ENCODE data around the gene TMEM94.

The TMEM94 gene

DNA sequence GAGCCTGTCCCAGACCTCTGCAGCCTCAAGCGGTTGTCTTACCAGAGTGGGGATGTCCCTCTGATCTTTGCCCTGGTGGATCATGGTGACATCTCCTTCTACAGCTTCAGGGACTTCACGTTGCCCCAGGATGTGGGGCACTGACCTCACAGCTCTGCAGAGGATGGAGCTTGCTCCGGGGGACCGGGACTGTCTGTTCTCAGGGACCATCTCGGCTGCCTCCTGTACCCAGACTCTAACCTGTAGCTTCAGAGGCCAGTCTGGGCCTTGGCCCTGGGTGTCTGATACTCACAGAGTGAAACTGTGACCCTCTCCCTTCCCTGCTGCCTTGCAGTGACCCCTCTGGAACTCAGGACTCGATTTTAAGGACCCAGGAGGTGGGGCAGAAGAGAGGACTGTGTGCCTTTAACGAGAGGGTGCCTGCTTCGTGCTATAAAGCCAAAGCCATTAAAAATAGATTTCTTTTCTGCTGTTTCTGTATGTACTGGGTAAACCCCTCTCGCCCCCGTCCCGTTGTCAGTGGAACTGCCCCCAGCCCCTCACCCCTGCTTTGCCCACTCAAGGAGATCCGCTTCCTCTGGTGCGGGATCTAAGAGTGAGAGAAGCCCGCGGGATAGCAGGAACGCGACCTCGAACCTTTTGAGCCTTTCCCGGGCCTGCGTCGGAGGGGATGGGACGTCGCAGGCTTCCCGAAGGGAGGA lies 68.0 kb downstream of the TMEM94 start:
- no peak for TF ChIP-seq FOXP2 (optimal IDR thresholded peaks at IDR 0.05; ENCODE audit: control extremely low read depth, extremely low read length, insufficient read depth)
- no peak for TF ChIP-seq EZH2 (IDR thresholded peaks at IDR 0.05)
- TF ChIP-seq POLR2AphosphoS5 (IDR thresholded peaks at IDR 0.05; ENCODE audit: borderline replicate concordance, low read depth, low read length) = no peak
- peak overlapping the region; percentile 93 for H3K4me3 ChIP-seq
- H3K27ac ChIP-seq = no peak overlapping the region
- no peaks in the 10 kb centered on the region for H3K36me3 ChIP-seq (ENCODE audit: insufficient read depth, low read length)
- no peak overlapping the region for H3K9ac ChIP-seq (ENCODE audit: insufficient read length)
- no peak for DNase-seq (ENCODE audit: low read depth, low spot score)
- H3K9me3 ChIP-seq (ENCODE audit: low read depth, low read length) = no peaks in the 10 kb centered on the region

DNA sequence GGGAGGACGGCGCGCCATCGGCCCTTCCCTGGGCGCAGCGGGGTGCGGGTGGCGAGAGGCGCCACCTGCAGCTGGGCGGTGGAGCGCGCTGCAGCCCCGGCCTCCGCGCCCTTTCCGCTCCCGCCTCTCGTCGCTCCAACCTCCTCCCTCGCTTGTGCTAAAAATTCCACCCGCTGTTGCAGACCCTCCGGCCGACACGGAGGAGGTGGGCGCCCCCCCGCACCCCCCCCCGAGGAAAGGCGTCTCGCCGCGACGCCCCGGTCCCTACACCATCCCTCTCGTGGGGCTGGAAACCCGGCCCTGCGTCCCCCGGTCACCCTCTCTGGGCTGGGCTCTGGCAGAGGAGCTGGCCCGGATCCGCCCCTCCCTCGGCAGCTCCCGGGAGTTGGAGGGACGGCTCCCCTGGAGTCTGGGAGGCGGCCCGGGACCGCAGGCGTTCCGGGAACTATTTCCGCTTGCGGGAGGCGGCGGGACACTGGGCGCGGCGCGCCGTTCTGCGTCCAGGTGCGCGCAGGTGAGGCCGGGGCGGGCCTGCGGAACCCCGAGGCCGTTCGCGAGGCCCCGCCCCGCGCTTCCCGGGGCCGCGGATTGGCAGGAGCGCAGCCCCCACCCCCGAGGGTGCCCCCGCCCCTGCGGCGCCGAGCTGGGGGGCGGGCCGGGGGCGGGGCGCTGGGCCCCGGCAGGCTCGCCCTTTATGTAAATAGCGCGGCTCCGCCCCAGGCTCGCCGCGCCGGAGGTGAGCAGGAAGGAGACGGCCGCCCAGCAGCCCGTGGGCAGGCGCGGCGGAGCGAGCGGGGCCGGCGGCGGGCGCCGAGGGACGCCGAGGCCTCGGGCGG lies 68.8 kb downstream of the TMEM94 start, which contains the start of gene LLGL2:
LLGL2 (plus strand) TSS at position 728 of the 836 bp plus-strand sequence. CDS start 17,730 bp downstream, outside the sequence.
- no peak for DNase-seq (ENCODE audit: low read depth, low spot score)
- H3K27ac ChIP-seq = no peak within 1 kb of the TSS
- no peaks in the 10 kb centered on the region for H3K9me3 ChIP-seq (ENCODE audit: low read depth, low read length)
- H3K36me3 ChIP-seq (ENCODE audit: insufficient read depth, low read length) = no peaks in the 10 kb centered on the region
- peak within 1 kb of the TSS; percentile 93 for H3K4me3 ChIP-seq
- TF ChIP-seq FOXP2 (optimal IDR thresholded peaks at IDR 0.05; ENCODE audit: control extremely low read depth, extremely low read length, insufficient read depth) = no peak
- no peak for TF ChIP-seq EZH2 (IDR thresholded peaks at IDR 0.05)
- no peak for TF ChIP-seq POLR2AphosphoS5 (IDR thresholded peaks at IDR 0.05; ENCODE audit: borderline replicate concordance, low read depth, low read length)
- H3K9ac ChIP-seq (ENCODE audit: insufficient read length) = no peak within 1 kb of the TSS

DNA sequence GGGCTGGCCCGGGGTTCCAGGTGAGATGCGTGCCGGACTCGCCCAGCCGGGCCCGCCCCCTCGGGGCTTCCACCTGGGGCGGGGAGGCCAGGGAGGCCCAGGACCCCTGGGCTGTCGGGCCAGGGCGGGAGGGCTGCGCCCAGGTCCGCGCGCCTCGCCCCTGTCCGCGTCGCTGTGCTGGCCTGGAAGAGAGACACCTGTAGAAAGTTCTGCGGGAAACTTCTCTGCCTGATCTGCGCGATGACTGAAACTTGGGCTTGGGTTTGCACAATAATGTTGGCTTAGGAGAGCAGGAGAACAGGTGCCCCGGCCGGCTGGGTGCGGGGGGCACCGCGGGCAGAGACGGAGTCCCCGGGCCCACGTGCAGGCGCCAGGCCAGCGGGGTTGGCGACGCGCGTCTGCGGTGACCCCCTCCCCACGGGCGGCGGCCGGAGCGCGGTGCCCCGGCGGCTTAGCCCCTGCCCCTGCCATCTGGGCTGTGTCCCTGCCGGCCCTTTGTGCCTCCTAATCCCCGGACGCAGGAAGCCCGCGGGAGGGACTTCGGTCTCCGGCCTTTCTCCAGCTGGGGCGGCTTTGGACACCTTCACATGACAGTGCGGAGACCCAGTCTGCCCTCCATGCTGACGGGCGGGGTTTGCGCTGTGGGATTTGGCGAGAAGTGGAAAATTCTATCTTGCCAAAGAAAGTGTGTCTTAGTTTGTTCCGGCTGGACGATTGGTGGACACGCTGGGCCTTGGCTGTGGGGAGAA lies 69.5 kb downstream of the TMEM94 start:
- no peak overlapping the region for H3K9ac ChIP-seq (ENCODE audit: insufficient read length)
- TF ChIP-seq FOXP2 (optimal IDR thresholded peaks at IDR 0.05; ENCODE audit: control extremely low read depth, extremely low read length, insufficient read depth) (no peak), POLR2AphosphoS5 (IDR thresholded peaks at IDR 0.05; ENCODE audit: borderline replicate concordance, low read depth, low read length) (no peak), EZH2 (IDR thresholded peaks at IDR 0.05) (no peak)
- no peak for DNase-seq (ENCODE audit: low read depth, low spot score)
- H3K4me3 ChIP-seq = peak overlapping the region; percentile 79
- no peaks in the 10 kb centered on the region for H3K36me3 ChIP-seq (ENCODE audit: insufficient read depth, low read length)
- no peak overlapping the region for H3K27ac ChIP-seq
- H3K9me3 ChIP-seq (ENCODE audit: low read depth, low read length) = no peaks in the 10 kb centered on the region

DNA sequence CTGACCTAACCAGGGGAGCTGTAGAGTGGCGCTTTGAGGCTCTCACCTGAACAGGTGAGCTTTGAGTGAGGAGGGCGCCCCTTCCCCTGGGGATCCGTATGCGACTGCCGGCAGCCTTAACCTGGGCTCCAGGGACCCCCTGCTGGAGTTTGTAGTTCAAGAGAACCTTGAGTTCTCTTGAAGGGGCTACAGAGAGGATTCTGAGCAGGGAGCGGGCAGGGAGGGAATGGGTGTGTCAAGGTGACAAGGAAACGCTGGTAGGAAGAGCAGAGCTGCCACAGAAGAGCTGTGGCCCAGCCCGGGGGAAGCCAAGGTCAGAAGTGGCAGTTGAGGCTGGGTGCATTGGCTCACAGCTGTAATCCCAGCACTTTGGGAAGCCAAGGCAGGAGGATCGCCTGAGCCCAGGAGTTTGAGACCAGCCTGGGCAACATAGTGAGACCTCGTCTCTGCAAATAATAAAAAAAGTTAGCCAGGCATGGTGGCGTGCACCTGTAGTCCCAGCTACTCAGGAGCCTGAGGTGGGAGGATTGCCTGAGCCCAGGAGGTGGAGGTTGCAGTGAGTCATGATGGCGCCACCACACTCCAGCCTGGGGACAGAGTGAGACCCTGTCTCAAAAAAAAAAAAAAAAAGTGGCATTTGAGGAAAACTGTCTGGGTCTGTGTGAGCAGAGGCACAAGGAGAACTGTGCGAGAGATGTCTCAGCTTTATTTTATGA lies 70.3 kb downstream of the TMEM94 start:
- Histone ChIP-seq H3K4me3 (no peak overlapping the region; the same call in 1 of the 2 replicates), H3K9ac (ENCODE audit: insufficient read length) (no peak overlapping the region), H3K36me3 (ENCODE audit: insufficient read depth, low read length) (no peaks in the 10 kb centered on the region), H3K27ac (no peak overlapping the region), H3K9me3 (ENCODE audit: low read depth, low read length) (no peaks in the 10 kb centered on the region)
- no peak for TF ChIP-seq FOXP2 (optimal IDR thresholded peaks at IDR 0.05; ENCODE audit: control extremely low read depth, extremely low read length, insufficient read depth)
- no peak for TF ChIP-seq POLR2AphosphoS5 (IDR thresholded peaks at IDR 0.05; ENCODE audit: borderline replicate concordance, low read depth, low read length)
- no peak for TF ChIP-seq EZH2 (IDR thresholded peaks at IDR 0.05)
- DNase-seq (ENCODE audit: low read depth, low spot score) = no peak

DNA sequence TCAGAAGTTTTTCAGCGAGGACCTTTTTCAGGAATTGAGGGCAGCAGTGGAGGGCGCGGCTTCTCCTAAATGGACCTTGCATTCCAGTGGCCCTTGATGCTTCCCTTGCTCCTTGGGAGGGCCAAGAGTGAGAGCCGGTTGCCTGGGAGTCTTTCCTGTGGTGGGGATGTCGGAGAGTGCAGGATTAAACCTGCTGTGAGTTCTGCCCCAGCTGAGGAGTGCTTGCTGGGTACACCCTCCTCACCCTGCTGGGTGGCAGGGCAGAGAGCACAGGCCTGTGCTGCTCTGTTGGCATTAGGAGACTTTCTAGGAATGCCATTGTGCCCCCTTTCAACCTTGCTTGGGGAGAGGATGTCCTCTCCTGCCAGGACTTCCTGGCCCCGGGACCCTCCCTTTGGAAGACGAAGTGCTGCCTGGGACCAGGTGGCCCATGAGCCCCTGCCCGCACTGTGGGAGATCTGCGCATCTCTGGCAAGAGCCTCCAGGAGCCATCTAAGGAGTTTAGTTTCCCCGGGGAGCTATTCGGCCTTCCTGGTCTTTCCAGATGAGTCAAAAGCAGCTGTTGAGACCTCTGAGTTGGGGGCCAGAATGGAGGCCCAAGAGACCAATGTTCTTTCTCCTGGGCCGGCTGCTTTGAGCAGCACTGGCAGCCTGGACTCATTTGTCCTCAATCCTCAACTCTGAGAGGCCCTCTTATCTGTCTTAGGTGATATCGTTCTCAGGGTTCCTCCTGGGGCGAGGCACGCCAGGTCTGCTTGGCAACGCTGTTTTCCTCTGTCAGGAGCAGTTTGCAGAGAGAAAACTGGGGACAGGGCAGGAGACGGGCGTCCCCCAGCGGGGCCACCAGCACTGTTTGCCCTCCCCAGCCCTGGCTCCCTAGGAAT lies 74.6 kb downstream of the TMEM94 start:
- no peak for DNase-seq (ENCODE audit: low read depth, low spot score)
- Histone ChIP-seq H3K9ac (ENCODE audit: insufficient read length) (no peak overlapping the region), H3K27ac (no peak overlapping the region), H3K36me3 (ENCODE audit: insufficient read depth, low read length) (no peaks in the 10 kb centered on the region), H3K9me3 (ENCODE audit: low read depth, low read length) (no peaks in the 10 kb centered on the region), H3K4me3 (no peak overlapping the region)
- TF ChIP-seq POLR2AphosphoS5 (IDR thresholded peaks at IDR 0.05; ENCODE audit: borderline replicate concordance, low read depth, low read length) (no peak), EZH2 (IDR thresholded peaks at IDR 0.05) (no peak), FOXP2 (optimal IDR thresholded peaks at IDR 0.05; ENCODE audit: control extremely low read depth, extremely low read length, insufficient read depth) (no peak)

DNA sequence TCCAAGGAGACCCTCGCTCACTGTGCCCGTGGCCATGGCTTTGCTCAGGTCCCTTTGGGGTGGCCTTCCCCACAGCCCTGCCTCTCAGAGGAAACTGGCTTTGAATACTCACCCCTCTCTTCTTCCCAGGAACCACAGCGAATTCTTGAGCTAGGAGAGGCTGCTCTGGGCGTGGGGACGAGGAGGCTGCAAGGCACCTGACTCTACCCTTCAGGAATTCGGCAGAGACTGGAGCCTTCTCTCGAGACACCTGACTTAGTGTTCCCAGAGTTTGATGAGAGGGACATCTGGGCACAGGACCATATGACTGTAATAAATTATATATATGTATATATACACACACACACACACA lies 75.3 kb downstream of the TMEM94 start:
- Histone ChIP-seq H3K4me3 (no peak overlapping the region), H3K27ac (no peak overlapping the region), H3K9me3 (ENCODE audit: low read depth, low read length) (no peaks in the 10 kb centered on the region), H3K36me3 (ENCODE audit: insufficient read depth, low read length) (no peaks in the 10 kb centered on the region), H3K9ac (ENCODE audit: insufficient read length) (no peak overlapping the region)
- DNase-seq (ENCODE audit: low read depth, low spot score) = no peak
- TF ChIP-seq FOXP2 (optimal IDR thresholded peaks at IDR 0.05; ENCODE audit: control extremely low read depth, extremely low read length, insufficient read depth) = no peak
- no peak for TF ChIP-seq POLR2AphosphoS5 (IDR thresholded peaks at IDR 0.05; ENCODE audit: borderline replicate concordance, low read depth, low read length)
- no peak for TF ChIP-seq EZH2 (IDR thresholded peaks at IDR 0.05)

DNA sequence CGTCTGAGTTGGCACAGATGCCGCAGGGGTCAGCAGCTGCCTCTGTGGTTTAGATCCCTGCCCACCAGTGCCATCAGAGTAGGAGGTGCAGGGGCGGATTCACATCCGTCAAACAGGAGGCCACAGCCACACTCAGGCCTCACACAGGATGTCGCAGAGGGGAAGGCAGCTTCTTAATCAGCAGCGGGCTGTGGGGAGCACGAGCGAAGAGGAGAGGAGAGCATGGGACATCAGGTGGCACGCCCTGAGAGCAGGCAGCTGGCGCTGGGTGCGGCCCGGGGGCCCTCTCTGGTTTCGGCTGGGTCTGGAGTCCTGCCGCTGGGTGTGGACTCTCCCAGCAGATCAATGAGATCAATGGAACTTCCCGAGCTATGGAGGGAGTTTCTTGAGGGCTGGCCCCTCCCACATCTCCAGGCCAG lies 78.7 kb downstream of the TMEM94 start:
- Histone ChIP-seq H3K4me3 (no peak overlapping the region), H3K9me3 (ENCODE audit: low read depth, low read length) (no peaks in the 10 kb centered on the region), H3K9ac (ENCODE audit: insufficient read length) (no peak overlapping the region), H3K36me3 (ENCODE audit: insufficient read depth, low read length) (no peaks in the 10 kb centered on the region), H3K27ac (no peak overlapping the region)
- DNase-seq (ENCODE audit: low read depth, low spot score) = no peak
- TF ChIP-seq FOXP2 (optimal IDR thresholded peaks at IDR 0.05; ENCODE audit: control extremely low read depth, extremely low read length, insufficient read depth) (no peak), EZH2 (IDR thresholded peaks at IDR 0.05) (no peak), POLR2AphosphoS5 (IDR thresholded peaks at IDR 0.05; ENCODE audit: borderline replicate concordance, low read depth, low read length) (no peak)
